CD4-positive, alpha-beta T cell treated with Interleukin-10 for 1 hour (primary cell): ENCODE results near the gene NME7.
"Not testable (repeated sequence)": the region's sequence is repeated elsewhere in the genome, so short reads cannot be mapped to it uniquely, and the experiment has no call there.

Experiments
- DNase-seq: peaks from one replicate; pipeline ENCODE4 v3.0.0-alpha.2; 2020

NME7 gene

GRCh38 chr1:169340882-169341281 lies 26.7 kb downstream of the NME7 start:
- no peak for DNase-seq

DNA sequence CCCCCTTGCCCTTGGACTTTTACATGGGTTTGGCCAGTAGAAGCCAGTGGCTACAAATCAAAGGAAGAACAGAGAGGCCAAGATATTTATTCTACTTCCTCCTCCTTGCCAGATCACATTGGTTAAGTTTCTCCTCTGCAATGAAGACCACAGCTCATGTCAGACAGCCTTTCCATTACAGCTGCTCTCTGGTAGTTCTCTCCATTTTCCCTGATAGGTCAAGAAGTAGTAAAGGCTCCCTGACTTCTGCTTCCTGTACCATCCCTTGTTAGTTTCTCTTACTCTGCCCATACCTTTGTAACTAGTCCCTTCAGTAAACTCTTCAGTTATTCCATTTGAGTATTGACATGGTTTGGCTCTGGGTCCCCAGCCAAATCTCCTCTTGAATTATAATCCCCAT lies 27.8 kb downstream of the NME7 start:
- no peak for DNase-seq

GRCh38 chr1:169338617-169339016 lies 29.0 kb downstream of the NME7 start:
- no peak for DNase-seq

DNA sequence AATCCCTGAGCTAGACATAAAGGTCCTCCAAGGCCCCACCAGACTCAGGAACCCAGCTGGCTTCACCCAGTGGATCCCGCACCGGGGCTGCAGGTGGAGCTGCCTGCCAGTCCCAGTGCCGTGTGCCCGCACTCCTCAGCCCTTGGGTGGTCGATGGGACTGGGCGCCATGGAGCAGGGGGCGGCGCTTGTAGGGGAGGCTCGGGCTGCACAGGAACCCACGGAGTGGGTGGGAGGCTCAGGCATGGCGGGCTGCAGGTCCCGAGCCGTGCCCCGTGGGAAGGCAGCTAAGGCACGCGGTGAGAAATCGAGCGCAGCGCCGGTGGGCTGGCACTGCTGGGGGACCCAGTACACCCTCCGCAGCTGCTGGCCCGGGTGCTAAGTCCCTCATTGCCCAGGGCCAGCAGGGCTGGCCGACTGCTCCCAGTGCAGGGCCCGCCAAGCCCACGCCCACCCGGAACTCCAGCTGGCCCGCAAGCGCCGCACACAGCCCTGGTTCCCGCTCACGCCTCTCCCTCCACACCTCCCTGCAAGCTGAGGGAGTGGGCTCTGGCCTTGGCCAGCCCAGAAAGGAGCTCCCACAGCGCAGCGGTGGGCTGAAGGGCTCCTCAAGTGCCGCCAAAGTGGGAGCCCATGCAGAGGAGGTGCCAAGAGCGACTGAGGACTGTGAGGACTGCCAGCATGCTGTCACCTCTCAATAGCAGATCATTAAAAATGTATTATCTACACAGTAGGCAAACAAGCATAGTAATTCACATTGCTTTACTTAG lies 30.5 kb downstream of the NME7 start:
- not testable (repeated sequence) for DNase-seq

DNA sequence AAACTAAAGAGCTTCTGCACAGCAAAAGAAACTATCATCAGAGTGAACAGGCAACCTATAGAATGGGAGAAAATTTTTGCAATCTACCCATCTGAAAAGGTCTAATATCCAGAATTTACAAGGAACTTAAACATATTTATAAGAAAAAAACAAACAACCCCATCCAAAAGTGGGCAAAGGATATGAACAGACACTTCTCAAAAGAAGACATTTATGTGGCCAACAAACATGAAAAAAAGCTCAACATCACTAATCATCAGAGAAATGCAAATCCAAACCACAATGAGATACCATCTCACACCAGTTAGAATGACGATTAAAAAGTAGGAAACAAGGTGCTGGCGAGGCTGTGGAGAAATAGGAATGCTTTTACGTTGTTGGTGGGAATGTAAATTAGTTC lies 32.9 kb downstream of the NME7 start:
- not testable (repeated sequence) for DNase-seq

DNA sequence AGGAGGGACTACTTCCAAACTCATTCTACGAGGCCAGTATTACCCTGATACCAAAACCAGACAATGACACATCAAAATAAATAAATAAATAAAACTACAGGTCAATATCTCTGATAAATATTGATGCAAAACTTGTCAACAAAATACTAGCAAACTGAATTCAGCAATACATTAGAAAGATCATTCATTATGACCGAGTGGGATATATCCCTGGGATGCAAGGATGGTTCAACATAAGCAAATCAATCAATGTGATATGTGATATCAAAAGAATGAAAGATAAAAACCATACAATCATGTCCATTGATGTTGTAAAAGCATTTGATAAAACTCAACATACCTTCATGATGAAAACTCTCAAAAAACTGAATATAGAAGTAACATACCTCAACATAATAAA lies 36.7 kb downstream of the NME7 start:
- no peak for DNase-seq

- no peak for DNase-seq
Observed at GRCh38 chr1:169329383-169329782, 38.2 kb downstream of the NME7 start.

- no peak for DNase-seq
Observed at GRCh38 chr1:169327875-169328274, 39.7 kb downstream of the NME7 start.

DNA sequence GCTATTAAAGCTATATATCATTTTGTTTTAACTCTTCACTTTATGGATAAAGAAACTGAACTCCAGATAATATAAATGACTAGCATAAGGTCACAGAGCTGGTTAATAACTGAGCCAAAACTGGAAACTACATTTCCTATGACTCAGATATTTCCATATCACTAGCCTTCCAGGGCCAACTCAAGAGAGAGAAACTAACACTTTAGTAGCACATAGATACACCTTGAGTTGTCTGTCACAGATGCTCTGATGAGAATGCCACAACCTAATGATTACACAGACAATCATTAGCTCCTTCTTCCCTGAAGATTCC lies 40.7 kb downstream of the NME7 start:
- no peak for DNase-seq

GRCh38 chr1:169326261-169326955 lies 41.2 kb downstream of the NME7 start:
- no peak for DNase-seq

DNA sequence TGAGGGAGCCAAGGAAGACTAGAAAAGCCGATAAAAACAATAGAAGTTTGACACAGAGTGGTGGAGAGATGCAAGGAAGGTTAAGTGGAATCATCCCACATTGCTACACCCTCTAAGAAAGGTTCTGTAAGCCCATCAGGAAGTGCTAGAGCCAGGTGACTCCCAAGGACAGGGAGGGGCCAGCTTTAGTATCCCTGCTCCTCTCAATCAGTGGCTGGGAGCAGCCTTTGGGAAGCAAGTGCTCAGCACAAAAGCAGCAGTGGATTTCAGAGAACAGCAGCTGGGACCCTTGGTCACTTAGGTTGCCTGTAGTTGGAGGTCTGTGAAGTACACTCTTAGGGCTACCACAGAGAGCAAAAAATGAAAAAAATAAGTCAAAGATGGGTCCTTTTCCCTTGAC lies 42.5 kb downstream of the NME7 start:
- no peak for DNase-seq

- DNase-seq: no peak
Observed at GRCh38 chr1:169322138-169322537, 45.5 kb downstream of the NME7 start.

DNA sequence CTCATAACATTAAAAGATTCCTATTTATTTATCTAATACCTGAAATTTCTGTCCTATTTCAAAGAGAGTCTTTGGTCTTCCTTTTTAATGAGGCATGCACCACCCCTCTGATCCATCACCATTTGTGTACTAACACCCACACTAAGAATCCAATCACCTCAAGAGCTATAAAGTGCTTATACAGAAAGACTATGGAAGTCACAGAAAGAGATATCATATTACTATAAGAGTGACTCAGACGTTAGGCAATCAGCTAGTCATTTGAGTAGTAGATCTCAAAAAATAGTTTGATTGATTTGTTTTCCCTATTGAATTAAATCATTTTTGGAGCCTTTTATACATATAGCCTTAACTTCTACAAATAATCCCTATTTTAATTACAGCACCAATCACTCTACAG lies 46.1 kb downstream of the NME7 start:
- no peak for DNase-seq

GRCh38 chr1:169318536-169319244 lies 48.9 kb downstream of the NME7 start:
- no peak for DNase-seq

DNA sequence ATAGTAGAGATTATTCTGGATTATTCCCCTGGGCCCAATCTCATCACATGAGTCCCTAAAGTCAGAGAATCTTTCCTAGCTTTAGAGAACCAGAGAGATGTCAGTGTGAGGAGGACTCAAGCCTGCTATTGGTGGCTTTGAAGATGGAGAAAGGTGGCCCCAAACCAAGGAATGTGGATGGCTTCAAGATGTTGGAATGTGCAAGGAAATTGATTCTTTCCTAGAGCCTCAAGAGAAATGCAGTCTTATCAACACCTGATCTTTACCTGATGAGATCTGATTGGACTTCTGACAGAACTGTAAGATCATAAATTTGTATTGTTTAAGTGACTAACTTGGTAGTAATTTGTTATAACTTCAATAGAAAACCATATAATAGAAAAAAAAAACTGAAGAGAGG lies 51.0 kb downstream of the NME7 start:
- DNase-seq: no peak

DNA sequence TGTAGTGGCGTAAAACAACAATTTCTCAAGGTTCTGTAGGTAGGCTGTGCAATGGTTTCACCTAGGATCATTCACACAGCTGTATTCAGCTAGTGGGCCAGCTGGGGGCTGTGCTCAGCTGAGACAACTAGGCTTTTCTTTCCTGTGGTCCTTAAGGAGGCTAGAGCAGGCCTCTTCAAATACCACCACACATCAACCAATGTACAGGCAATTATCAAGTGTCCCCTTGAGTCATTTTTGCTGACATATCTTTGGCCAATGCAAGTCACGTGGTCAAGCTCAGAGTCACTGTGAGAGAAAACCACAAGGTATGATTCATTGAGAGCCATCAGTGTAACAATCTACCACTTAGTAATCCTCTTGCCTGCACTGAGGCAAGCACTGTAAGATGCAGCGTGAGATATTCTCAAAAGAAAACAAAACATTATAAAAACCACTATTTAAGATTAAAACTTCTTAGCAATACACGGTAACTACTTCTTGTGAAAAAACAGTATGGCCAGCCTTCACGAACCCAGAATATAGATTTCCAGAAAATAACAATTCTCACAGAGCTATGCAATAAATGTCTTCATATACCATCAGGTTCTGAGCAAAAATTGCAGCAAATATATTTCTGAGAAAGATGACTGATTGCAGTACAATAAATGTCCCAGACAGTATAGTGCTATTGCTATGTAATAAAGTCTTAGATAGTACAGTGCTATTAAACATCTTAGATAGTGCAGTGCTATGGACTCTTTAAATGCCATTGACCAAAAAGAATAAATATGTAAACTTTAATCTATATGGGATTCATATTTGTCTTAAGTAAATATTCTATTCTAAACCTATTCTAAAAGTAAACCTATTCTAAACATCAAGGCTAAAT lies 55.3 kb downstream of the NME7 start:
- DNase-seq: peak; percentile 46

- peak; percentile 5 for DNase-seq
Observed at GRCh38 chr1:169309178-169310166, 58.1 kb downstream of the NME7 start.

- no peak for DNase-seq
Observed at GRCh38 chr1:169308313-169309039, 59.1 kb downstream of the NME7 start.

- DNase-seq: no peak
Observed at GRCh38 chr1:169307176-169307575, 60.4 kb downstream of the NME7 start.

DNA sequence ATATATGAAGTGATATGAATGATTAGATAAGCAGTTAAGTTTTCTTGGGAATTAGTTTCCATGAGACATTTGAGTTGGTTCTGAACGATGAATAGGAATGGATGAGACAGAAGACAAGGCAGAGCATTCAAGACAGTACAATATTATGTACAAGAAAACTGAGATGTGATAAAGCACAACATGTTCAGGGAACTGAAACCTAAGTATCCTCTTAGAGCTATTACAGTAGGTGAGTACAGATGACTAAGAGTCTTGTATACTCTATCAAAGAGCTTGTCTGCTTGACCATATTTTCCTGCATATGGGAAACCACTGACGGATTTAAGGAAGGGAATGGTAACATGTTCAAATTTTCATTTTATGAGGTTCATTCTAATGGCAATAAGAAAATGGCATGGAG lies 61.6 kb downstream of the NME7 start:
- DNase-seq: no peak

DNA sequence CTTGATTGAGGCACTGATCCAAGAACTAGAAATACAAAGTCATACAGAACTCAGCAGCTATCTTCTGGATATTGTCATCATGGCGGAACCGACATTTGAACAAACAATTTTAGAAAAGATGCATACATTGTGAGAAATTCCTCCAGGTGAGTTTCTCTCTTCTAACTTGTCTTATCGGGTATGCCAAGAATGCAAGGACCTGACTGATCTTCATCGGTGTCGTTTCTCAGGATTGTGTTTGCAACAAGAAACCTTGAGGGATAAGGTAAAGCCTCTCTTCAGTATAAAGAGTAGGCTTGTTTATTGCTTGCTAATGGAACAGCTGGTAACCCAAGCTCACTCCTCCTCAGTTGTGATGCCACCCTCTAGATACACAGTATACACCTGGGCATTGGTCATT lies 62.2 kb downstream of the NME7 start:
- no peak for DNase-seq
